HG02884 (cell line): ENCODE data around the gene AMN.

Experiments used
- ATAC-seq: cut with Tn5 transposase; IDR thresholded peaks from one replicate; pipeline ENCODE4 v1.9.1; 2021; ENCODE audit warnings: mild to moderate bottlenecking, moderate library complexity; ENCODE audit not compliant: unreplicated experiment

AMN gene

GRCh38 chr14:102942069-102942468, 19.6 kb downstream of the AMN start:
- no peak for ATAC-seq

DNA sequence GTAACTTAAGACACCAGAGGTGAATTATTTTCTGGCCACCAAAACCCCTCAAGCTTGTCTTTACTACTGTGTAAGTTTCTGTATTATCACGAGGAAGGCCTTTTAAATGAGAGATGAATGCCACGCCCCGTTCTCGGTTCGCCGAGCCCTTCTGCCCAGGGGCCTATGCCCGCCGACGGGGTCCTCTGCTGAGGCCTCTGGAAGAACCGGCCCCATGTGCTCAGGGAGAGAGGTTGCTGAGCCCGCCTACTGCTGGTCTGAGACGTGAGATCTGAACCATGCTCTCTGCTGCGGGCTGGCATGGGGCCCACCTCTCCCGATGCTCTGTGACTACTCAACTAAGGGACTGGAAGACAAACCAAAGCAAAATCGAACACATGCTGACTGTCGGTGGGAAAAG, 21.0 kb downstream of the AMN start:
- ATAC-seq, result no peak

GRCh38 chr14:102943979-102944378, 21.5 kb downstream of the AMN start:
- no peak for ATAC-seq

GRCh38 chr14:102944448-102945330, 22.2 kb downstream of the AMN start:
- no peak for ATAC-seq

DNA sequence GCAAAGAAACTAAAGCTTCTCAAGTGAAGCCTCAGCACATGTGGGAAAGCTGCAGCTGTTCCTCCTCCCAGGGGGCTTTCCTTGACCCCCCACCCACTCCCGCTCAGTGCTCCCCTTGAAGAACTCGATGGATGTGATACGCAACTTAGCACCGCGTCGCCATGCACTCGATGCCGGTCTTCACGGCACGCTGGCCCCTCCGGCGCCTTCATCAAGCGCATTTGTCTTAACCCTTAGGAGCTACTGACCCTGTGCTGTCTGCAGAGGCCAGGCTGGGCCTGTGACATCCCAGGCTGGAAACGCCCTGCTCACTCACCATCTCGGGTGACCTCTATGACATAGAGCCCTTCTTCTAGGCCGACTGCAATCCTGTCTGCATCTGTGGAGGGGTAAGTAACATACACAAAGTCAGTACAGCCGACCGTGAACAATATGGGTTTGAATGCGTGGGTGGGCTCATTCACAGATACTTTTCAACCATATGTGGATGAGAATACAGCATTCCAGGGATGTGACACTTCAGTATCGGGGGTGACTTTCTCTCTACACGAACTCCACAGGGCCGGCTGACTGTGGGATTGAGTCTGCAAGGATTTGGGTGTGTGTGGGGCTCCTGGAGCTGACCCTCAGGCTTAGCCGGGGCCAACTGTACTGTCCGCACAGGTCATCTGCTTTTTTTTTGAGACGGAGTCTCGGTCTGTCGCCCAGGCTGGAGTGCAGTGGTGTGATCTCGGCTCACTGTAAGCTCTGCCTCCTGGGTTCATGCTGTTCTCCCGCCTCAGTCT, 23.1 kb downstream of the AMN start:
- no peak for ATAC-seq

GRCh38 chr14:102947321-102948103, 25.0 kb downstream of the AMN start:
- ATAC-seq, result no peak

GRCh38 chr14:102948698-102949061, 26.2 kb downstream of the AMN start:
- ATAC-seq, result no peak

- ATAC-seq, result no peak
These were observed 26.8 kb downstream of the AMN start for GRCh38 chr14:102949062-102949800.

GRCh38 chr14:102949801-102950451, 27.5 kb downstream of the AMN start:
- ATAC-seq, result no peak

DNA sequence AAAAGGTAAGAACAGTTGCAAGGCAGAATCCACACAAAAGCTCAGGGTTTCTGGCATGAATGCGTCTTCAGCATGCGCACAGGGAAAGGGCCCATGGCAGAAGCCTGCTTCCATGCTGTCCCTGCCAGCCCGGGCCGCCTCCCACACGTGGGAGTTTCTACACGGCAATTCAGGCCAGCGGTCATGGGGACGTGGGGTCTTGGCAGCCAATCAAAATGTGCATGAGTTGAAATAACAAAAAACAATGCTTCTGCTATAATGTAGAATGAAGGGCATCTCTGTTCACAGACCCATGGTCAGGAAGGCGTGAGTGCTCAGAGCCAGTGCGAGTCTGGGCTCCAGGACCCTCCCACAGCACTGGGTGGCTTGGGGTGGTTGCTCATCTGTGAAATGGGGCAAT, 28.6 kb downstream of the AMN start:
- no peak for ATAC-seq

DNA sequence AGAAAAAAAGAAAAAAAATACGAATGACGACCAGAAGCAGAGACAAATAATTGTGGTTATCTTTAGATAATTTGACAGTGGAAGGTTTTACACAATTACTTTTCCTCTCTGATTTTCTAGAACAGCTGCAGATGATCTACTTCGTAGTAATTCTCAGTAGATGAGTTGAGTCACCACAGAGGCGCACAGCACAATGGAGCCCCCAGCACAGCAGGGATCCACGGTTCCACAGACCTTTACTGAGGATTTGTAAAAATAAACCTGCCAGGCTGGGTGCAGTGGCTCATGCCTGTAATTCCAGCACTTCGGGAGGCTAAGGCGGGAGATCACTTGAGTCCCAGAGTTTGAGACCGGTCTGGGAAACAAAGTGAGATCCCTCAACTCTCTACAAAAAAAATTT, 29.3 kb downstream of the AMN start:
- ATAC-seq, result no peak

GRCh38 chr14:102952276-102952675, 29.8 kb downstream of the AMN start:
- ATAC-seq, result no peak

DNA sequence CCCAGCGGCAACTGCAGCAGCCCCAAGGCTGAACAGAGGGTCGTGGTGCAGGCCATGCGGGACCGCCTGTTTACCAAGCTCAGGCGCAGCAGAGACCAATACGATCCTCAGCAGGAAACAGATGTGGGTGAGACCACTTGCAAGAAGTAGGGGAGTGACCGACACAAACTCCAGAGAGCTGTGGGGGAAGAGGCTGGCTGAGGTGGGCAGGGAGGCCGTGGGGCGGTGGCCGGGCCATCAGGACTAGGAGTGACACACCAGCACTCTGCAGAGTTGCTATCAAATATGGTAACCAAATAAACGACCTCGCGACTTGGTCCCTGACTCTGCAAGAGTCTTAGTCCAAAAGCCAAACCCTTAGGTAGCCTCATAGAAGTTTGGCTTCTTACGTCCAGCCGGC, 30.6 kb downstream of the AMN start:
- no peak for ATAC-seq

GRCh38 chr14:102954081-102954789, 31.8 kb downstream of the AMN start:
- ATAC-seq, result no peak

- ATAC-seq, result no peak
These were observed 33.4 kb downstream of the AMN start for GRCh38 chr14:102955636-102956408.

- ATAC-seq, result no peak
These were observed 34.8 kb downstream of the AMN start for GRCh38 chr14:102957222-102957621.

GRCh38 chr14:102958461-102958860, 36.0 kb downstream of the AMN start:
- no peak for ATAC-seq

DNA sequence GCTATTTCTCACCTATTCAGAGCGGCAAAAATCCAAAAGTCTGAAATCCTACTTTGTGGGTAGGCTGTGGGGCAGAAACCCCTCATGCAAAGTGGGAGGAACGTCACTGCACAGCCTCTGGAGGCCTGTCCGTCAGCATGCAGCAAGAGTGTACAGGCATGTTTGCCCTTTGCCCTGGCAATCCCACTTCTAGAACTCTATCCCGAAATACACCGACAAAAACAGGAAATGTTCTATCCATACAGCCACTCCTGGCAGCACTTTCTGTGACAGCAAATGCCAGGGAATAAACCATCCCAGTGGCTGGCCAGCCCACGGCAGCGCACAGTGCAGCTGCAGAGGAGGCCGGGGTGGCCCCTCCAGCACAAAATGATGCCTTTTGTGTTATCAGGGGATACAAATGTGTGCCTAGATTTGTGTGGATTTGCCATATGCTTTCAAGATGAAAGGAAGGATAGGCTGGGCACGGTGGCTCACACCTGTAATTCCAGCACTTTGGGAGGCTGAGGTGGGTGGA, 39.7 kb downstream of the AMN start:
- ATAC-seq, result no peak
